Fibroblast of pulmonary artery (primary cell): ENCODE data around the gene CCDC170.
"Not testable (repeated sequence)": the region's sequence is repeated elsewhere in the genome, so short reads cannot be mapped to it uniquely, and the experiment has no call there.

Source experiments
- DNase-seq: peaks from one replicate; pipeline ENCODE4 v3.0.0-alpha.2; 2010; ENCODE audit warnings: low read depth
- H3K4me3 ChIP-seq: replicated peaks from 2 replicates; pipeline ENCODE4 v1.5.1; 2011; ENCODE audit warnings: low read depth, mild to moderate bottlenecking, control low read depth, low read length, moderate library complexity
- TF ChIP-seq, protein P1 (sequence below): IDR thresholded peaks from 2 replicates; pipeline ENCODE4 v1.5.1; 2011; ENCODE audit warnings: mild to moderate bottlenecking, control low read depth, low read length, inconsistent platforms; ENCODE audit errors: missing control alignments

CCDC170 gene

DNA sequence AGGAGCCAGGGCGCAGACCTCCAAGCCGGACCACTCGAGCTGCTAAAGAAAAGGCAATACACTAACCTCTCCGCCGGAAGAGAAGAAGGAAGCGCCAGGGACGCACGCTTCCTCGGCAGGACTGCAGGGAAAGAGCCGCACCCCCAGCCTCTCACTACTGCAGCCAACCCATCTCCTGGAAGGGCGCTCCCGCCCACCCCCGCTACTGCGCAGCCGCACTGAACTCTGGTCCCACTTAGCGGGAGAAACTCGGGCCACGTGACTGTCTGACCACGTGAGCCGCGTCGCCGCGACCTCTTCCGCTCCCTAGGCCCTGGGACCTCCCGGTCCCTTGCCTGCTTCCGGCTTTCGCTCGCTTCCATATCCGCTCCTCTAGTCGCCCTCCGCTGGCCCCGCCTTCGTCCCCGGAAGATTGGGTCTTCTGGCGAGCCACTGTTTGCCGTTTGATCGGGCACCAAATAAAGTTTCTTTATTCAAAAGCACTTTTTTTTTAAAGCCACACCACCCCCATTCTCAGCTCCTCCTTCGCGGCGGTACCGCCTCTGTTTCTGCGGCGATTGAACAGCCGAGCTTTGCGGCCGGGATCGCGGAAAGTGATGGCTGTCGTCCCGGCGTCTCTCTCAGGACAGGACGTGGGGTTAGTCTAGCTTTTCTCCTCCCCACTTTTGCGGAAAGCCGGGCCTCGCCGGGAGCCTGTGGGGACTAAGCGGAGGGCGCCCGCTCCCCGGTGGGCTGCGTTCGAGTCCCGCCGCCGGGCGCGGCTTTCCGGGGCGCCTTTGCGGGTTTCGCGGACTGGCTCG, 41.7 kb upstream of the CCDC170 start, which contains the start of gene RMND1:
Gene RMND1, minus strand, starts transcription at position 177 of the 800 bp plus-strand sequence. CDS start 6,315 bp downstream, outside the sequence.
- H3K4me3 ChIP-seq, result peak within 1 kb of the TSS; percentile 97
- TF ChIP-seq, protein P1, sequence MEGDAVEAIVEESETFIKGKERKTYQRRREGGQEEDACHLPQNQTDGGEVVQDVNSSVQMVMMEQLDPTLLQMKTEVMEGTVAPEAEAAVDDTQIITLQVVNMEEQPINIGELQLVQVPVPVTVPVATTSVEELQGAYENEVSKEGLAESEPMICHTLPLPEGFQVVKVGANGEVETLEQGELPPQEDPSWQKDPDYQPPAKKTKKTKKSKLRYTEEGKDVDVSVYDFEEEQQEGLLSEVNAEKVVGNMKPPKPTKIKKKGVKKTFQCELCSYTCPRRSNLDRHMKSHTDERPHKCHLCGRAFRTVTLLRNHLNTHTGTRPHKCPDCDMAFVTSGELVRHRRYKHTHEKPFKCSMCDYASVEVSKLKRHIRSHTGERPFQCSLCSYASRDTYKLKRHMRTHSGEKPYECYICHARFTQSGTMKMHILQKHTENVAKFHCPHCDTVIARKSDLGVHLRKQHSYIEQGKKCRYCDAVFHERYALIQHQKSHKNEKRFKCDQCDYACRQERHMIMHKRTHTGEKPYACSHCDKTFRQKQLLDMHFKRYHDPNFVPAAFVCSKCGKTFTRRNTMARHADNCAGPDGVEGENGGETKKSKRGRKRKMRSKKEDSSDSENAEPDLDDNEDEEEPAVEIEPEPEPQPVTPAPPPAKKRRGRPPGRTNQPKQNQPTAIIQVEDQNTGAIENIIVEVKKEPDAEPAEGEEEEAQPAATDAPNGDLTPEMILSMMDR, result no peak
- peak; percentile 100 for DNase-seq

DNA sequence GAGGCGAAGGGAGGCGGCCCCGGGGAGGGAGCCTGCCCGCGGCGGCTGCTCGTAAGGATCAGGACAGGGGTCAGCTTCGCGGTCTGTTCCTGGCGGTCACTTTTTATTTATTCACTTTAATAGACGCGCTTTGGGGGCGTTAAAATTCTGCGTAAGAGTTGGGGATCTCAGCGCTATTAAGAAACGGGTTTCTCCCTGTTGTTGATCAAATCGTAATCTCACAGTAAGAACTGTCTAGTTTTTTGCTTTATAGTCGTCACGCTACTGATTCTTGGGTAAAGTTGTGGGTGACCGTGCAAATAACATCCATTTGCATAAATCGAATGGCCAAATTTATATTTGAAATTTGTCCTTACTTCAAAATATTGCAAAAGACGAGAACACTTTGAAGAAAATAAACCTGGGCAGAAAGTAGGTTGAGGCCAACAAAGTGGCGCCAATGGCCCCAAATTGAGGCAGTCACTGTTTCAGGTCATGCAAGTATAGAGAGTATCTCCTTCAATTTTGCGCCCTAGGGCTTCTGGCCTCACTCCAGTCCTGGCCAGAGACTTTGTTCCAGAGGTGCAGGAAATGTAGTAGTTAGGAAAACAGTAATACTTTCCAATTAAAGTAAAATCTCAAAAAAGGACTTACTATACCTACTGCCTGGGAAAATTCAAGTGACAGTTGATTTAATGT, 40.9 kb upstream of the CCDC170 start:
- peak; percentile 26 for DNase-seq
- H3K4me3 ChIP-seq, result peak overlapping the region; percentile 93
- TF ChIP-seq, protein P1, result no peak

DNA sequence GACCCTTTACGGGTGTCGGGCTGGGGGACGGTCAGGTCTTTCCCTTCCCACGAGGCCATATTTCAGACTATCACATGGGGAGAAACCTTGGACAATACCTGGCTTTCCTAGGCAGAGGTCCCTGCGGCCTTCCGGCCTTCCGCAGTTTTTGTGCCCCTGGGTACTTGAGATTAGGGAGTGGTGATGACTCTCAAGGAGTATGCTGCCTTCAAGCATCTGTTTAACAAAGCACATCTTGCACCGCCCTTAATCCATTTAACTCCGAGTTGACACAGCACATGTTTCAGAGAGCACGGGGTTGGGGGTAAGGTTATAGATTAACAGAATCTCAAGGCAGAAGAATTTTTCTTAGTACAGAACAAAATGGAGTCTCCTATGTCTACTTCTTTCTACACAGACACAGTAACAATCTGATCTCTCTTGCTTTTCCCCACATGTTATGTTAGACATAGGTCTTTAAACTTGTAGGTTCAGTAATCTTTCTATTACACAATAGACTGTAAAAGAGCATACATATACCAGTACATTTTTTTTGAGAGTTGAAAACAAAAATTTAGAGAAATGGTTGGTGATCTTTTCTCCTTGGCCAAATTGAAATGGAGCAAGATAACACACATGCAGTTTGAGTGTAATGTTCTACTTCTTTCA, 37.9 kb upstream of the CCDC170 start:
- DNase-seq, H3K4me3 ChIP-seq: not testable (repeated sequence)

DNA sequence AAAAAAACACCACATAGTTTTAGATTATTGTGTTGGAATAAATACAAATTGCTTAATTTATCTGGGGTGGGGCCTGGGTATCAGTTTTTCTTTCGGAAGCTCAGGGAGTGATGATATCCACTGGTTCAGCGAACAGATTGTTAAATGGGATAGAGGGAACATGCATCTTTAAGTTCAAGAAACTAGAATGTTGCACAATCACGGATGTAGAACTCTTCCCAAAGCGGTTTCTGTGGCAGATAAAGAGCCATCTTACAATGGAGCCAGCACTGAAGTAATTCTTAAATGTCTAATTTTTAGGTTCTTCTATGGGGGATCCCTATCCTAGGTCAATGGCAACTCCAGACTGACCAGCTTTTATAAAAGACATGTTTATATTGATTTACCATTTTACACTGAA, 32.1 kb upstream of the CCDC170 start:
- TF ChIP-seq, protein P1, result no peak
- no peak overlapping the region for H3K4me3 ChIP-seq
- DNase-seq, result peak; percentile 16

DNA sequence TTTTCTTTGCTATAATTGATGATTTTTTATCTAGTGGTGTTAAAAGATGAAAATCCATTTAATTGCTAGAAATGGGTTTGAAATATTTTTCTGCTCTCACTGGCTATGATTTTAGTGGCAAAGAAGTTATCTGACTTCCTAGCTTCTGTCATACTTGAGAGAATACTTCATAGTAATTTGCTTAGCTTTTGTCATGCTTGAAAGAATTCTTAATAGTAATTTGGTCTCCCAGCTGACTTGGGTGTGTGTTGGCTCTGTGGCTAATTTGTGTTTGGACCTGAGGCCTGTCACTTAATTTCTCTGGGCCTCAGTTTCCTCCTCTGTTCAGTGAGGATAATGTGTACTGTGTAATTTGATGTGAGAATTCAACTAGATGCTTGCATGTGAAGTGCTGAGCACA, 29.1 kb upstream of the CCDC170 start:
- TF ChIP-seq, protein P1, result no peak
- DNase-seq, result no peak
- no peak overlapping the region for H3K4me3 ChIP-seq

DNA sequence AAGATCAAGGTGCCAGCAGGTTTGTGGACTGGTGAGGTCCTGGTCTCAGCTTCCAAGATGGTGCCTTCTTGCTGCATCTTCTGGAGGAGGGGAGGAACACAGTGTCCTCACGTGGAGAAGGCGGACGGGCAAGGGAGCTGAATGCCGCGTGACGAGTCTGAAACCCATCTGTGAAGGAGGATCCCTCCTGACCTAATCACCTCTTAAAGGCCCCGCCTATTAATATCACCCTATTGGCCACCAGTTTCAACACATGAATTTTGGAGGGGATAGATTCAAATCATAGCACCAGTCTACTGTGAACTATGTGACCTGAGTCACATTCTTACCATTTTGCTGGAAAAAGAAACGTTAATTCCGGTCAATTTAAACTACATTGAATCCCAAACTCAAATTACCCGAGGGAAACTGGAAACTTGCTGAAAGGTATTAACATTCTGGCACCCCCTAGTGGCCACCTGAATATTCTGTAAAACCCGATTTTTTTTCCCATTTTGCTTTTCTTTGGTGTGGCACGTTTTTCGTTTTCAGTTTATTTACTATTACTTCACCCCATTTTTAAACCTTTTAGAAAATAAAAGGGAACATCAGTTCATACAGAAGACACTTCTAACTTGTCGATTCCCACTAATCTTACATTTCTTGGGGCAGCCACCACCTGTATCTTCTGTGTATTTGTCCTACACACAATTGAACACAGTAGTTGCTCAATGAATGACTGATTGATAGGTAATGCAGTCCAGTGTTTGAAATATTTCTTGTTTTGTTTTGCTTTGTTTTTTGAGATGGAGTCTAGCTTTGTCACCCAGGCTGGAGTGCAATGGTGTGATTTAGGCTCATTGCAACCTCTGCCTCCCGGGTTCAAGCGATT, 17.9 kb upstream of the CCDC170 start:
- H3K4me3 ChIP-seq, result no peak overlapping the region
- TF ChIP-seq, protein P1, result peak; percentile 75
- peak; percentile 69 for DNase-seq
